Gastrocnemius medialis (tissue), 4 donors: ENCODE measurements around the gene NKTR. TPM values are rescaled to one million over a fixed set of nuclear protein-coding genes. Genes with fewer than 3 reads are reported as not detected.

ENCODE experiments used
- ATAC-seq, 2 donors: fragments of 150-250 bp; one replicate each; pipeline ENCODE4 v1.9.1; 2016
- DNase-seq, 2 donors: peaks; one replicate each; pipeline ENCODE4 v3.0.0-alpha.2; 2019
- H3K27ac ChIP-seq, 4 donors: fragments of 200-600 bp; sonication (generic); 1 replicate in 1 of 4; 2 replicates in 3 of 4; pipeline ENCODE4 v1.5.1; 2016 to 2018; ENCODE audit warnings: mild to moderate bottlenecking in 2 of 4, moderate library complexity in 1 of 4
- H3K27me3 ChIP-seq, 3 donors: fragments of 200-600 bp; sonication (generic) in 2 of 3; 1 replicate in 1 of 3; 2 replicates in 2 of 3; pipeline versions ENCODE4 v1.5.1 to v1.6.0; 2016 to 2019; ENCODE audit warnings: mild to moderate bottlenecking in 1 of 3, moderate library complexity in 1 of 3
- H3K36me3 ChIP-seq, 2 donors: fragments of 200-600 bp; sonication (generic) in 1 of 2; one replicate each; pipeline ENCODE4 v1.5.1; 2017 to 2018
- H3K4me1 ChIP-seq, 2 donors: fragments of 200-600 bp; sonication (generic) in 1 of 2; one replicate each; pipeline ENCODE4 v1.5.1; 2016 to 2017; ENCODE audit warnings: mild to moderate bottlenecking in 2 of 2
- H3K4me3 ChIP-seq, 4 donors: fragments of 200-600 bp; sonication (generic) in 3 of 4; 1 replicate in 1 of 4; 2 replicates in 3 of 4; pipeline ENCODE4 v1.5.1; 2016 to 2019; ENCODE audit warnings: mild to moderate bottlenecking in 2 of 4
- H3K9me3 ChIP-seq, 3 donors: fragments of 200-600 bp; sonication (generic) in 2 of 3; 1 replicate in 1 of 3; 2 replicates in 2 of 3; pipeline ENCODE4 v1.5.1; 2016 to 2019
- CTCF ChIP-seq, 5 experiments: fragments of 450-650 bp in 3 of 5; fragments of 200-600 bp in 2 of 5; sonication (generic) in 2 of 5; IDR thresholded peaks in 4 of 5; conservative IDR thresholded peaks in 1 of 5; 1 replicate in 4 of 5; 2 replicates in 1 of 5; pipeline ENCODE4 v1.5.1; 2016 to 2019; ENCODE audit warnings: antibody characterized with exemption in 5 of 5, mild to moderate bottlenecking in 3 of 5, moderate library complexity in 3 of 5
- POLR2A ChIP-seq, 2 donors: fragments of 450-650 bp; IDR thresholded peaks; one replicate each; pipeline ENCODE4 v1.6.1; 2017; ENCODE audit warnings: antibody characterized with exemption in 2 of 2, mild to moderate bottlenecking in 2 of 2, moderate library complexity in 2 of 2
- in situ Hi-C, 4 donors: fragments of 200-750 bp; cut with MboI; loops; one replicate each; pipeline versions ENCODE4 v1.15.0 to v1.8.0; 2017; ENCODE audit warnings: low sequenced_read_pairs in 4 of 4
- intact Hi-C: fragments of 100-400 bp; cut with DNase I; formaldehyde crosslinking; loops from one replicate; pipeline ENCODE4 v1.15.1; 2023; ENCODE audit warnings: low total_unique reads
- total RNA-seq, 4 donors: library from RNA; depleted of rRNA; stranded (reverse); fragments of >200 nt; gene quantifications; one replicate each; pipeline versions ENCODE4 v1.1.0 to v1.2.3, GENCODE V29; 2016

Gene NKTR
- total RNA-seq, 4 donors from 2014 or later = 10.0 to 56.6 (median 13.6) TPM

- peak overlapping the region; percentile 87 to 100 (median 98) for H3K27ac ChIP-seq
- H3K27me3 ChIP-seq = no peaks in the 10 kb centered on the region
- H3K4me3 ChIP-seq = no peak overlapping the region
- no peaks in the 10 kb centered on the region for H3K9me3 ChIP-seq
- in situ Hi-C loops = loop anchor here in 2 of 4 donors (10.0 kb wide), 1 partner anchor 85 kb away; no protein-coding TSS in a partner anchor
- ATAC-seq (no peak), DNase-seq (no peak)
- intact Hi-C loops = no loop called here
- peaks cover 0 to 8% of the 10 kb centered on the region in 2 donors for H3K36me3 ChIP-seq
- TF ChIP-seq CTCF (IDR thresholded peaks at IDR 0.05 in 4 of 5, conservative IDR thresholded peaks at IDR 0.05 in 1 of 5) = no peak
- no peak for TF ChIP-seq POLR2A (IDR thresholded peaks at IDR 0.05)
- H3K4me1 ChIP-seq = peaks cover 46 to 49% of the 10 kb centered on the region in 2 donors
Measured at GRCh38 chr3:42659451-42660130, 59.1 kb downstream of the NKTR start.

- no peak for ATAC-seq
- TF ChIP-seq POLR2A (IDR thresholded peaks at IDR 0.05) (no peak), CTCF (IDR thresholded peaks at IDR 0.05 in 4 of 5, conservative IDR thresholded peaks at IDR 0.05 in 1 of 5) (no peak)
- in situ Hi-C loops = no loop called here
Measured at GRCh38 chr3:42660131-42660715, 59.7 kb downstream of the NKTR start.

GRCh38 chr3:42660898-42661297 is 60.4 kb downstream of the NKTR start:
- DNase-seq (no peak), ATAC-seq (no peak)
- Histone ChIP-seq H3K9me3 (no peaks in the 10 kb centered on the region), H3K4me1 (peaks cover 35 to 44% of the 10 kb centered on the region in 2 donors), H3K4me3 (no peak overlapping the region), H3K36me3 (peaks cover 0 to 8% of the 10 kb centered on the region in 2 donors), H3K27ac (peak overlapping the region; percentile 87 to 100 (median 98)), H3K27me3 (no peaks in the 10 kb centered on the region)
- intact Hi-C loops (no loop called here), in situ Hi-C loops (no loop called here)
- TF ChIP-seq CTCF (IDR thresholded peaks at IDR 0.05 in 4 of 5, conservative IDR thresholded peaks at IDR 0.05 in 1 of 5) (no peak), POLR2A (IDR thresholded peaks at IDR 0.05) (no peak)

More at GRCh38 chr3:42660131-42660715, 59.7 kb downstream of the NKTR start:
- no peaks in the 10 kb centered on the region for H3K9me3 ChIP-seq
- no peaks in the 10 kb centered on the region for H3K27me3 ChIP-seq
- peaks cover 42 to 46% of the 10 kb centered on the region in 2 donors for H3K4me1 ChIP-seq
- H3K27ac ChIP-seq = peak overlapping the region; percentile 87 to 100 (median 98)
- intact Hi-C loops = no loop called here
- H3K36me3 ChIP-seq = peaks cover 0 to 8% of the 10 kb centered on the region in 2 donors
- no peak overlapping the region for H3K4me3 ChIP-seq
- DNase-seq = no peak

- Histone ChIP-seq H3K9me3 (no peaks in the 10 kb centered on the region), H3K27me3 (no peaks in the 10 kb centered on the region), H3K4me1 (peaks cover 35 to 44% of the 10 kb centered on the region in 2 donors), H3K27ac (peak overlapping the region; percentile 87 to 100 (median 98)), H3K36me3 (peaks cover 0 to 8% of the 10 kb centered on the region in 2 donors), H3K4me3 (no peak overlapping the region)
- intact Hi-C loops (no loop called here), in situ Hi-C loops (no loop called here)
- ATAC-seq (peak in 1 of 2 donors; percentile 46), DNase-seq (peak in 1 of 2 donors; percentile 74)
- no peak for TF ChIP-seq CTCF (IDR thresholded peaks at IDR 0.05 in 4 of 5, conservative IDR thresholded peaks at IDR 0.05 in 1 of 5)
- TF ChIP-seq POLR2A (IDR thresholded peaks at IDR 0.05) = no peak
Measured at GRCh38 chr3:42661593-42662022, 61.1 kb downstream of the NKTR start.
